Left lung (tissue), 10 donors: Measurements from ENCODE around the gene CORIN. TPM values are rescaled to one million over a fixed set of nuclear protein-coding genes. Genes with fewer than 3 reads are reported as not detected.

Experiments used
- ATAC-seq: fragments of 200-7000 bp; cut with Tn5 transposase; one replicate; pipeline ENCODE4 v1.9.1; 2020; ENCODE audit warnings: moderate library complexity
- DNase-seq, 4 donors: peaks; one replicate each; pipeline ENCODE4 v3.0.0-alpha.2; 2013 to 2020
- H3K27ac ChIP-seq, 2 donors: fragments of 200-600 bp; sonication (generic) in 1 of 2; one replicate each; pipeline versions ENCODE4 v1.5.0 to v1.8.0; 2020 to 2021
- H3K27me3 ChIP-seq, 2 donors: fragments of 200-600 bp; sonication (generic) in 1 of 2; one replicate each; pipeline versions ENCODE4 v1.5.0 to v1.8.0; 2020 to 2021
- H3K36me3 ChIP-seq, 2 donors: fragments of 200-600 bp; sonication (generic) in 1 of 2; one replicate each; pipeline versions ENCODE4 v1.5.0 to v1.8.0; 2020 to 2021
- H3K4me1 ChIP-seq, 2 donors: fragments of 200-600 bp; one replicate each; pipeline ENCODE4 v1.8.0; 2021
- H3K4me3 ChIP-seq, 2 donors: fragments of 200-600 bp; sonication (generic) in 1 of 2; one replicate each; pipeline versions ENCODE4 v1.5.0 to v1.8.0; 2020 to 2021; ENCODE audit warnings: mild to moderate bottlenecking in 1 of 2
- H3K9me3 ChIP-seq, 2 donors: fragments of 200-600 bp; sonication (generic) in 1 of 2; one replicate each; pipeline versions ENCODE4 v1.5.0 to v1.8.0; 2020 to 2021
- CTCF ChIP-seq, 2 donors: fragments of 200-600 bp; sonication (generic) in 1 of 2; IDR thresholded peaks; one replicate each; pipeline versions ENCODE4 v1.5.0 to v1.8.0; 2021; ENCODE audit warnings: antibody characterized with exemption in 2 of 2
- intact Hi-C, 2 donors: fragments of 100-400 bp; cut with DNase I; formaldehyde crosslinking; loops; one replicate each; pipeline versions ENCODE4 v1.11.2 to v1.14.2; 2022
- polyA plus RNA-seq, 6 donors: library from polyadenylated mRNA; unstranded; fragments of 120-200 nt; gene quantifications; one replicate each; pipeline ENCODE4 v1.2.1, GENCODE V29; 2013; ENCODE audit not compliant: insufficient read length in 6 of 6
- total RNA-seq, 2 donors: library from RNA; stranded (reverse); fragmentation: NEBNext Ultra II Directional; extraction: Animal tissue kit (Norgen Biotek cat#: 25700); gene quantifications; one replicate each; pipeline ENCODE4 v1.2.1, GENCODE V29; 2021
- donor health status: DM: no; HTN: yes; CAD: no.
- donor health status: DM: no; HTN: no; CAD: no.

Gene CORIN
- total and polyA plus RNA-seq, 8 donors: 1.4 to 6.3 (median 3.3) TPM

- no peaks in the 10 kb centered on the region for H3K9me3 ChIP-seq
- no peak for ATAC-seq
- no peaks in the 10 kb centered on the region for H3K4me1 ChIP-seq
- no peak for DNase-seq
- no peak overlapping the region for H3K27ac ChIP-seq
- intact Hi-C loops: no loop called here
- no peak for TF ChIP-seq CTCF (IDR thresholded peaks at IDR 0.05)
- H3K4me3 ChIP-seq: no peak overlapping the region
- H3K36me3 ChIP-seq: peaks cover 0 to 48% of the 10 kb centered on the region in 2 donors
- H3K27me3 ChIP-seq: no peaks in the 10 kb centered on the region
Observed at GRCh38 chr4:47849466-47849865, 11.6 kb upstream of the CORIN start.

- Histone ChIP-seq H3K27ac (no peak overlapping the region), H3K4me1 (no peaks in the 10 kb centered on the region), H3K36me3 (peaks cover 0 to 42% of the 10 kb centered on the region in 2 donors), H3K9me3 (no peaks in the 10 kb centered on the region), H3K4me3 (no peak overlapping the region), H3K27me3 (no peaks in the 10 kb centered on the region)
- no peak for TF ChIP-seq CTCF (IDR thresholded peaks at IDR 0.05)
- ATAC-seq: no peak
- intact Hi-C loops: no loop called here
- no peak for DNase-seq
Observed at GRCh38 chr4:47848041-47848440, 10.2 kb upstream of the CORIN start.

GRCh38 chr4:47842985-47843384, 5.1 kb upstream of the CORIN start:
- H3K27me3 ChIP-seq: peaks cover 0 to 5% of the 10 kb centered on the region in 2 donors
- H3K36me3 ChIP-seq: peaks cover 0 to 17% of the 10 kb centered on the region in 2 donors
- no peak for ATAC-seq
- DNase-seq: no peak
- H3K4me3 ChIP-seq: no peak overlapping the region
- intact Hi-C loops: no loop called here
- no peaks in the 10 kb centered on the region for H3K9me3 ChIP-seq
- H3K4me1 ChIP-seq: peaks cover 0 to 7% of the 10 kb centered on the region in 2 donors
- TF ChIP-seq CTCF (IDR thresholded peaks at IDR 0.05): no peak
- no peak overlapping the region for H3K27ac ChIP-seq

GRCh38 chr4:47840291-47840690, 2.4 kb upstream of the CORIN start:
- H3K4me3 ChIP-seq: no peak overlapping the region
- intact Hi-C loops: no loop called here
- DNase-seq: no peak
- peaks cover 0 to 30% of the 10 kb centered on the region in 2 donors for H3K27me3 ChIP-seq
- peaks cover 0 to 10% of the 10 kb centered on the region in 2 donors for H3K36me3 ChIP-seq
- H3K9me3 ChIP-seq: no peaks in the 10 kb centered on the region
- H3K27ac ChIP-seq: no peak overlapping the region
- TF ChIP-seq CTCF (IDR thresholded peaks at IDR 0.05): no peak
- H3K4me1 ChIP-seq: peaks cover 8 to 33% of the 10 kb centered on the region in 2 donors
- no peak for ATAC-seq

- Histone ChIP-seq H3K27me3 (peaks cover 0 to 30% of the 10 kb centered on the region in 2 donors), H3K9me3 (no peaks in the 10 kb centered on the region), H3K36me3 (peaks cover 0 to 8% of the 10 kb centered on the region in 2 donors), H3K27ac (no peak overlapping the region), H3K4me1 (peaks cover 8 to 33% of the 10 kb centered on the region in 2 donors), H3K4me3 (no peak overlapping the region)
- TF ChIP-seq CTCF (IDR thresholded peaks at IDR 0.05): peak in 1 of 2 donors; percentile 21
- DNase-seq: peak in 1 of 4 donors; percentile 43
- no peak for ATAC-seq
- intact Hi-C loops: loop anchor here in 1 of 2 donors (10.0 kb wide), 1 partner anchor 154 kb away; no protein-coding TSS in a partner anchor
Observed at GRCh38 chr4:47839259-47839658, 1.4 kb upstream of the CORIN start.
